Activated CD8-positive, alpha-beta memory T cell treated with anti-CD3 and anti-CD28 coated beads, Interleukin-2, amount 50 U/mL, for 24 hours (primary cell): ENCODE results near the gene CNDP1.

Experiments used
- DNase-seq: peaks from one replicate; pipeline ENCODE4 v3.0.0-alpha.2; 2020; ENCODE audit errors: extremely low read depth

CNDP1 gene

GRCh38 chr18:74625157-74625556 is 90.9 kb downstream of the CNDP1 start:
- DNase-seq: no peak

DNA sequence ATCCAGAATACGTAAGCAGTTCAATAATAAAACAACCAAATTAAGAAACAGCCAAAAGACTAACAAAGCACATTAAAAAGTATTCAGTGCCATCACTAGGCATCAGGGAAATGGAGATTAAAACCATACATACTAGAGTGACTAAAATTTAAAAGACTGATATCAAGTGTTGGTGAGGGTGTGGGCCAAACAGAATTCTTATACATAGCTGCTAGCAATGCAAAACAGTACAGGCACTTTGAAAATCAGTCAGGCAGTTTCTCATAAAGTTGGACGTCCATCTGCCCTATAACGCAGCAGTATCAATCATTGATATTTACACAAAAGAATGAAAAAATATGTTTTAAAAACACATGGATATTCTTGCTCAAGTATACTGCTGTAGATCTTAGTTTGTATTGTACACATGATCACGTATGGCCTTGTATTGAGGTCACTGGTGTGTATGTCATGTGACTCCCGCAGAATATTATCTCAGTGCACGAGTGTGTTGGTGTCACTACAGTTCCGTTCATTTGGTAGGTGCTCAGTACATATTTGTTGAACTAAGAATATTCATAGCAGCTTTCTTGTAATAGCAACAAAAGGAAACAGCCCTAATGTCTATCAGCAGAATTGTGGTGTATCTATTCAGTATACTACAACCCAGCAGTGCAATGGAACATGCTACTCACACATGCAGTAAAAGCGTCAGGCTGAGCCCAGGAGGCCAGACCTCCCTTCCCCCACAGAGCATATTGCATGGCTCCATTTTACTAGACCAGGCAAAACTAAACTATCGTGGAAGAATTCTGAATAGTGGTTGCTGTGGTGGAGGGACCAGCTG is 92.0 kb downstream of the CNDP1 start:
- no peak for DNase-seq

GRCh38 chr18:74630804-74631203 is 96.5 kb downstream of the CNDP1 start:
- no peak for DNase-seq

DNA sequence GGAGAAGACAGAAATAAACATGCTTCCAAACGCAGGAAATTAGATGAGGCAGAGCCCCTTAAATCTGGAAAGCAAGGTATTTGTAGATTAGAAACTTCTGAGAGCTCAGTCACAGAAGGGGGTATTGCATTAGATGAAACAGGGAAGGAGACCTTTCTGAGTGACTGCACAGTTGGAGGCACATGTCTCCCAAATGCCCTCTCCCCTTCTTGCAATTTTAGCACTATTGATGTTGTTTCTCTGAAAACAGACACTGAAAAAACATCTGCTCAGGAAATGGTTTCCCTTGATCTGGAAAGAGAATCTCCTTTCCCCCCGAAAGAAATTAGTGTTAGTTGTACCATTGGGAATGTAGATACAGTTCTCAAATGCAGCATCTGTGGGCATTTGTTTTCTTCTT is 96.9 kb downstream of the CNDP1 start:
- DNase-seq: no peak

DNA sequence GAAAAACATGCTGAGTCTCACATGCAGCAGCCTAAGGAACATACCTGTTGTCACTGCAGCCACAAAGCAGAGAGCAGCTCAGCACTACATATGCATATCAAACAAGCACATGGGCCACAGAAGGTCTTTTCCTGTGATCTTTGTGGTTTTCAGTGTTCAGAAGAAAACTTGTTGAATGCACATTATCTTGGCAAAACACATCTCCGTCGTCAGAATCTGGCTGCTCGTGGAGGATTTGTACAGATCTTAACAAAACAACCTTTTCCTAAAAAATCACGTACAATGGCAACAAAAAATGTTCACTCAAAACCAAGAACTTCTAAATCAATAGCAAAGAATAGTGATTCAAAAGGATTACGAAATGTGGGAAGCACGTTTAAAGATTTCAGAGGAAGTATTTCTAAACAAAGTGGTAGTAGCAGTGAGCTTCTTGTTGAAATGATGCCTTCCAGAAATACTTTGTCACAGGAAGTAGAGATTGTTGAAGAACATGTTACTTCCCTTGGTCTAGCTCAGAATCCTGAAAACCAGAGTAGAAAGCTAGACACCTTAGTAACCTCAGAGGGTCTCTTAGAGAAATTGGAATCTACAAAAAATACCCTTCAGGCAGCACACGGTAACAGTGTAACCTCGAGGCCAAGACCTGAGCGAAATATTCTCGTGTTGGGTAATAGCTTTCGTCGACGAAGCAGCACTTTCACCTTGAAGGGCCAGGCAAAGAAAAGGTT is 97.5 kb downstream of the CNDP1 start:
- DNase-seq: no peak

DNA sequence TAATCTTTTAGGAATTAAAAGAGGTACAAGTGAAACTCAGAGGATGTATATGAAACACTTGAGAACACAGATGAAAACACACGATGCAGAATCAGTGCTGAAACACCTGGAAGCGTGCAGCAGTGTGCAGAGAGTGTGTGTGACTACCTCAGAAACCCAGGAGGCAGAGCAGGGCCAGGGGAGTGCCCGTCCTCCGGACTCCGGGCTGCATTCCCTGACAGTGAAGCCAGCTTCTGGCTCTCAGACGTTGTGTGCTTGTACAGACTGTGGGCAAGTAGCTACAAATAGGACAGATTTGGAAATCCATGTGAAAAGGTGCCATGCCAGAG is 98.0 kb downstream of the CNDP1 start:
- no peak for DNase-seq

DNA sequence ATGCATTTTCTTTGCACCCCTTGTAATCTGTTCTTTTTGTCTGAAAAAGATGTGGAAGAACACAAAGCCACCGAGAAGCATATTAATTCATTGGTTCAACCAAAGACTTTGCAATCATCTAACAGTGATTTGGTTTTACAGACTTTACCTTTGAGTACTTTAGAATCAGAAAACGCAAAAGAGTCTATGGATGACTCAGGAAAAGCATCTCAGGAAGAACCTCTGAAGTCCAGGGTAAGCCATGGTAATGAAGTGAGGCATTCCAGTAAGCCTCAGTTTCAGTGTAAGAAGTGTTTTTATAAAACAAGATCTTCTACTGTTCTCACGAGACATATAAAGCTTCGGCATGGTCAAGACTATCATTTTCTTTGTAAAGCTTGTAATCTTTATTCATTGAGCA is 98.6 kb downstream of the CNDP1 start:
- DNase-seq: no peak

DNA sequence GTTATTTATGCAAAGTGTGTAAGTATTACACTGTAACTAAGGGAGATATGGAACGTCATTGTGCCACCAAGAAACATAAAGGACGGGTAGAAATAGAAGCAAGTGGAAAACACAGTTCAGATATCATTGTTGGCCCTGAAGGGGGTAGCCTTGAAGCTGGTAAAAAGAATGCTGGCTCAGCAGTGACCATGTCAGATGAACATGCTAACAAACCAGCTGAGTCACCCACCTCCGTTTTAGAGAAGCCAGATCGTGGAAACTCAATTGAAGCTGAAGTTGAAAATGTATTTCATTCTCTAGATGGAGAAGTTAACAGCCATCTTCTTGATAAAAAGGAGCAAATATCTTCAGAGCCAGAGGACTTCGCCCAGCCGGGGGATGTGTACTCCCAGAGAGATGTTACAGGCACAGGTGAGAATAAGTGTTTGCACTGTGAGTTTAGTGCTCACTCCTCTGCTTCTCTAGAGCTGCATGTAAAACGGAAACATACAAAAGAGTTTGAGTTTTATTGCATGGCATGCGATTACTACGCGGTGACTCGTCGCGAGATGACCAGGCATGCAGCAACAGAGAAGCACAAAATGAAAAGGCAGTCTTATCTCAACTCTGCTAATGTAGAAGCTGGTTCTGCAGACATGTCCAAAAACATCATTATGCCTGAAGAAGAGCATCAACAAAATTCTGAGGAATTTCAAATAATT is 99.5 kb downstream of the CNDP1 start:
- no peak for DNase-seq

GRCh38 chr18:74635224-74635975 is 101.1 kb downstream of the CNDP1 start:
- no peak for DNase-seq
